GM12865 (cell line): Measurements from ENCODE around the gene RGL4.
A peak's percentile ranks its signal among the peaks of the same experiment; 100 is the strongest.

ENCODE experiments used
- DNase-seq: peaks from one replicate; pipeline ENCODE4 v3.0.0; 2010; ENCODE audit warnings: low read depth
- H3K4me3 ChIP-seq: 2 replicates; pipeline ENCODE4 v1.5.1; 2011; ENCODE audit warnings: mild to moderate bottlenecking, low read depth, low read length, control low read depth
- TF ChIP-seq, protein P1 (sequence below): IDR thresholded peaks from 2 replicates; pipeline ENCODE4 v1.5.1; 2011; ENCODE audit warnings: low read length, control low read depth, low read depth, inconsistent platforms; ENCODE audit not compliant: insufficient read depth; ENCODE audit errors: missing control alignments

The RGL4 gene

DNA sequence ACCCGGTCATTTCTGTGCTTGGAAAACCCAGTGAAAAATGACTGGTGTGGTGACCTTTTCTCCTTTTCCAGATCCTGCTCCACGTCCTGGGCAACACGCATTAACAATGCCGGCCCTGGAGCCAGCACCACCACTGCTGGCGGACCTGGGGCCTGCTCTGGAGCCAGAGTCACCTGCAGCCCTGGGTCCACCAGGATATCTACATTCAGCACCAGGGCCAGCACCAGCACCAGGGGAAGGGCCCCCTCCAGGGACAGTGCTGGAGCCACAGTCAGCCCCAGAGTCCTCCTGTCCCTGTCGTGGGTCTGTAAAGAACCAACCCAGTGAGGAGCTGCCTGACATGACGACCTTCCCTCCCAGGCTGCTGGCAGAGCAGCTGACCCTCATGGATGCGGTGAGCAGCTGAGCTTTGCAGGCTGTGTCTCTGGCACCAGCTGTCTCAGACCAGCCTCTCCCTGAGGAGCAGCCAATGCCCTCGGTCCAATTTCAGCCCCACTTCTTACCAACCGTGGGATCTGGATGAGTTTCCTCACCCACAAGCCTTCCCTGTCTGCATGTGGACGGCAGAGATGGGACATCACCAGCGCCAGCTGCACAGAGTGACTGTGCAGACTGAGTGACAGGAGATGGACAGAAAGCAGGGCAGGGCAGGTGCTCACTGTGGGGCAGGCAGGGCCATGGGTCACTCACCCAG lies 1.9 kb downstream of the RGL4 start:
- H3K4me3 ChIP-seq: no peak overlapping the region
- TF ChIP-seq, protein P1, sequence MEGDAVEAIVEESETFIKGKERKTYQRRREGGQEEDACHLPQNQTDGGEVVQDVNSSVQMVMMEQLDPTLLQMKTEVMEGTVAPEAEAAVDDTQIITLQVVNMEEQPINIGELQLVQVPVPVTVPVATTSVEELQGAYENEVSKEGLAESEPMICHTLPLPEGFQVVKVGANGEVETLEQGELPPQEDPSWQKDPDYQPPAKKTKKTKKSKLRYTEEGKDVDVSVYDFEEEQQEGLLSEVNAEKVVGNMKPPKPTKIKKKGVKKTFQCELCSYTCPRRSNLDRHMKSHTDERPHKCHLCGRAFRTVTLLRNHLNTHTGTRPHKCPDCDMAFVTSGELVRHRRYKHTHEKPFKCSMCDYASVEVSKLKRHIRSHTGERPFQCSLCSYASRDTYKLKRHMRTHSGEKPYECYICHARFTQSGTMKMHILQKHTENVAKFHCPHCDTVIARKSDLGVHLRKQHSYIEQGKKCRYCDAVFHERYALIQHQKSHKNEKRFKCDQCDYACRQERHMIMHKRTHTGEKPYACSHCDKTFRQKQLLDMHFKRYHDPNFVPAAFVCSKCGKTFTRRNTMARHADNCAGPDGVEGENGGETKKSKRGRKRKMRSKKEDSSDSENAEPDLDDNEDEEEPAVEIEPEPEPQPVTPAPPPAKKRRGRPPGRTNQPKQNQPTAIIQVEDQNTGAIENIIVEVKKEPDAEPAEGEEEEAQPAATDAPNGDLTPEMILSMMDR: no peak
- no peak for DNase-seq

DNA sequence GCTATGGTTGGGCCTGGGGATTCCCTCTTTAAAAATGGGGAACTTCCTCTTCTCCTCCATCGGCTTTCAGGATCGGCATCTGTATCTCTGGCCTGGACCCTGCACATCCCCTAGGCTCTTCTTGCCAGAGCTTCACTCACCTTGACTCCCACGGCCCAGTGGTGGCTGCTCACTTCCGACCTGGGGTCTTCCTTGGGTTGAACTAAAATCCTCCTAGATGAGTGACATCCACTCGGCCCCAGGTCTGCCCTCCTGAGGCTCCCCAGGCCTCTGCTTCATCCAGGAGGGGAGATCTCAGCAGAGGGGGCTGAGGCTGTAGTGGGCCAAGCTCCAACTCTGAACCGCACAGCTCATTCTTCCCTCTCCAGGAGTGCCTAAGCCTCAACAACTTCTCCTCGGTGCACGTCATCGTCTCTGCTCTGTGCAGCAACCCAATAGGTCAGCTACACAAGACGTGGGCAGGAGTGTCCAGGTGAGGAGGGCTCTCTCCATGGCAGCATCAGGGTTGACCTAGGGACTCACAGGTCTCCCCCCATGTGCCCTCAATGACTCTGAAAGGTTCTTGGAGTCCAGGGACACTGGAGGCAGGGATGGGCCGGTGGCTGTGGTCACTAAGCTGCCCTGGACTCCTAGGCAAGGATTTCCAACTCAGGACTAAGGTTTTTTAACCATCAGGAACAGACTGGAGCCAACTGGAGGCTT lies 3.3 kb downstream of the RGL4 start:
- no peak for DNase-seq
- H3K4me3 ChIP-seq: no peak overlapping the region
- TF ChIP-seq, protein P1: no peak

- DNase-seq: no peak
- TF ChIP-seq, protein P1: no peak
- no peak overlapping the region for H3K4me3 ChIP-seq
Observed at GRCh38 chr22:23695141-23695540, 4.3 kb downstream of the RGL4 start.

DNA sequence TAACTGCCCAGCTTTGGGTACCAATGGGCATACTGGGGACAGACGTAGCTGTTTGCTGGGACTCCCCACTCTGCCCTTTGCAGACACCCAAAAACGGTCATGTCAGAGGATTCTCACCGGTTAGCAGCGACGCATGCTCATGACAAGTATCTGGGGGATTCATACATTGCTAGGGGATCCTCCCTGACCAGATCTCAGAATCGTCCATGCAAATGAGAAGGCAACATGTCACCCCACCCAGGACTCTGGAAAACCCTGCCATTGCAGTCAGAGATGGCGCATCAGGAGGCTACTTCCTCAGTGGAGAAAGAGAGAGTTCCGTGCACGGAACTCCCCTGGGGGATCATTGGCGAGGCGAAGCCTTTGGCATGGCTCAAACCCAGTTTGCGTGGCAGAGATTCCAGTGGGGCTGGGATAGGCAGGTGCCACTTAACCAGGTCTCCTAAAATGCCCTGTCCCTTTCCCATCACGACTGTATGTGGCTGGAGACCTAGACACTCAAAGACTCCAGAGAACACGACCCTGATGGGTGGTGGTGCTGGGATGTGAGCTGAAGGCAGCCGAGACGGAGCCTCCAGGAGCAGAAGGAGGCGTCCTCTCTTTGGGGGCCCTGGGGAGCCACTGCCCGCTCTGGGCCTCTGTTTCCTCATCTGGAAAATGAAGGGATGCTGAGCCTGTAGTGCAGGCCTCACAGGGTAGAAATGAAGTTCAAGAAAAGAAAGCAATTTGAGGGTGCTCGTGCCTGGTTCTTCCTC lies 4.9 kb downstream of the RGL4 start:
- no peak overlapping the region for H3K4me3 ChIP-seq
- TF ChIP-seq, protein P1: no peak

GRCh38 chr22:23696326-23696851 lies 5.6 kb downstream of the RGL4 start:
- peak; percentile 85 for DNase-seq
- 0 out of 2 replicates have a peak overlapping the region, but pooled peaks have one; percentile 10 for H3K4me3 ChIP-seq
- TF ChIP-seq, protein P1: no peak

More for the DNA sequence above, 4.9 kb downstream of the RGL4 start:
- DNase-seq: no peak

GRCh38 chr22:23697031-23697970 lies 6.5 kb downstream of the RGL4 start:
- TF ChIP-seq, protein P1: no peak
- H3K4me3 ChIP-seq: no peak overlapping the region
- DNase-seq: no peak
